Measurements from ENCODE around the gene CNTLN. TPM values are rescaled to one million over a fixed set of nuclear protein-coding genes. Genes with fewer than 3 reads are reported as not detected.
A peak's percentile ranks its signal among the peaks of the same experiment; 100 is the strongest.

CNTLN gene, protein sequence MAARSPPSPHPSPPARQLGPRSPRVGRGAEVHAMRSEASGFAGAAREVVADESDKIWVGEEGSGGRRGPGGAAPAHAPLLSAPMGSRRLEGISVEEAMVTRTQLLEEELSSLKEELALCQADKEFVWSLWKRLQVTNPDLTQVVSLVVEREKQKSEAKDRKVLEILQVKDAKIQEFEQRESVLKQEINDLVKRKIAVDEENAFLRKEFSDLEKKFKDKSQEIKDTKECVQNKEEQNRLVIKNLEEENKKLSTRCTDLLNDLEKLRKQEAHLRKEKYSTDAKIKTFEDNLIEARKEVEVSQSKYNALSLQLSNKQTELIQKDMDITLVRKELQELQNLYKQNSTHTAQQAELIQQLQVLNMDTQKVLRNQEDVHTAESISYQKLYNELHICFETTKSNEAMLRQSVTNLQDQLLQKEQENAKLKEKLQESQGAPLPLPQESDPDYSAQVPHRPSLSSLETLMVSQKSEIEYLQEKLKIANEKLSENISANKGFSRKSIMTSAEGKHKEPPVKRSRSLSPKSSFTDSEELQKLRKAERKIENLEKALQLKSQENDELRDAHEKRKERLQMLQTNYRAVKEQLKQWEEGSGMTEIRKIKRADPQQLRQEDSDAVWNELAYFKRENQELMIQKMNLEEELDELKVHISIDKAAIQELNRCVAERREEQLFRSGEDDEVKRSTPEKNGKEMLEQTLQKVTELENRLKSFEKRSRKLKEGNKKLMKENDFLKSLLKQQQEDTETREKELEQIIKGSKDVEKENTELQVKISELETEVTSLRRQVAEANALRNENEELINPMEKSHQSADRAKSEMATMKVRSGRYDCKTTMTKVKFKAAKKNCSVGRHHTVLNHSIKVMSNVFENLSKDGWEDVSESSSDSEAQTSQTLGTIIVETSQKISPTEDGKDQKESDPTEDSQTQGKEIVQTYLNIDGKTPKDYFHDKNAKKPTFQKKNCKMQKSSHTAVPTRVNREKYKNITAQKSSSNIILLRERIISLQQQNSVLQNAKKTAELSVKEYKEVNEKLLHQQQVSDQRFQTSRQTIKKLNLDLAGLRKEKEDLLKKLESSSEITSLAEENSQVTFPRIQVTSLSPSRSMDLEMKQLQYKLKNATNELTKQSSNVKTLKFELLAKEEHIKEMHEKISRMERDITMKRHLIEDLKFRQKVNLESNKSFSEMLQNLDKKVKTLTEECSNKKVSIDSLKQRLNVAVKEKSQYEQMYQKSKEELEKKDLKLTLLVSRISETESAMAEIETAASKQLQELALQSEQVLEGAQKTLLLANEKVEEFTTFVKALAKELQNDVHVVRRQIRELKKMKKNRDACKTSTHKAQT (N-terminal part only)
- total RNA-seq: 1 to 10 TPM; 1.6 to 2.0 TPM
- long read RNA-seq, partial matches to known transcripts: 2 of 2 reads
- long read RNA-seq, other reads (novel, unspliced or antisense): 0 of 2 reads

DNA sequence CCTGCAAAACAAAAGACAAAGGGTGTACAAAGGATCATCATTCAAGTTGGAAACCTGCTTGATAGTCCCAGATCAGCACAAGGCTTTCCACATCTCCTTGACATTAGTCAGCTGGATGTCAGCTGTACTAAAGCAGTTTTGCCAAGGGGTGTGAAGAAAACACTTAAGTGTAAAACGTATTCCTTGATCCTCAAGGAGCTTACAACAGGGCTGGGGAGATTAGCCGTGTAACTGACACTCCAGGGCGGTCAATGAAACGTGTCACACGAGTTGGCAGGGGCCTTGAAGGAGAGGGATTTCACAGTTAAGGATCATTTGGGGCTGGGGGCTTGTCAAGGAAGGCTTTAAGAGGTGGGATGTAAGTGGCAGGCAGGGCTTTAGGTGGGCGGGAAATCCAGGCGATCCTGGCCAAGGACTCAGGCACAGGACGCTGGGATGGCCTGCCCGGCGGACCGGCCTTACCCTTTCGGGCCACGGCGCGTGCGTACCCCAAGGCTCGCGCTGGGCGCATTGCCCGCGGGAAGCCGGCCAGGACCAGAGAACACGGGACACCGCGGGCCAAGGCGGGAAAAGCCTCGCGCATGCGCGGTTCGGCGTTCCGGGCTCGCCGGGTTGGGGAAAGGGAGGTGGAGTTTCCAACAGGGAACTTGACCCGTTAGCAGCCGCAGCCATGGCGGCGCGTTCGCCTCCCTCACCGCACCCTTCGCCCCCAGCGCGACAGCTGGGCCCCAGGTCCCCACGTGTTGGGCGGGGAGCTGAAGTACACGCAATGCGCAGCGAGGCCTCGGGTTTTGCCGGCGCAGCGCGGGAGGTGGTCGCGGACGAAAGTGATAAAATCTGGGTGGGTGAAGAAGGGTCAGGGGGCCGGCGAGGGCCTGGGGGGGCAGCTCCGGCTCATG lies at the start of gene CNTLN:
Gene CNTLN, plus strand, starts transcription at position 645 of the 899 bp plus-strand sequence. Its CDS starts 26 bp downstream, at position 671.
- DNase-seq (peak; percentile 88), ATAC-seq (peak; percentile 98)
- intact Hi-C loops (cut with DNase I, micrococcal nuclease): no loop called here

DNA sequence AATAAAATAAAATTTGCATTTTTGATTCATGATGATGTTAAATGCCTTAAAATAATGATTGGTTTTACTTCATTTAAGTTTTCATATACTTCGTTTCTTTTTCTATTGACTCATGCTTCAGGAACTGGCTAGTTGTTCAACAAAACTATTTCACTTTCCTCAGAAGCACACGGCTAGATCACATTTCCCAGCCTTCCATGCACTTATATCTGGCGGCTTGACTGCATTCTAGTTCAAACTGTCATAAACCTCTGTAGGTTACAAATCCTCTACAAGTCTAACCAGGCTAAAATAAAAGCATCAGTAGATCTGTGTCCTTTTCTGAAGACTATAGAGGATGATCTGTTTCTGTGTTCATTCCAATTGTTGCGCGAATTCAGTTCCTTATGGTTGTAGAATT lies 46.3 kb upstream of the CNTLN start:
- no peak for DNase-seq
- intact Hi-C loops (cut with DNase I, micrococcal nuclease): no loop called here
- no peak for ATAC-seq

DNA sequence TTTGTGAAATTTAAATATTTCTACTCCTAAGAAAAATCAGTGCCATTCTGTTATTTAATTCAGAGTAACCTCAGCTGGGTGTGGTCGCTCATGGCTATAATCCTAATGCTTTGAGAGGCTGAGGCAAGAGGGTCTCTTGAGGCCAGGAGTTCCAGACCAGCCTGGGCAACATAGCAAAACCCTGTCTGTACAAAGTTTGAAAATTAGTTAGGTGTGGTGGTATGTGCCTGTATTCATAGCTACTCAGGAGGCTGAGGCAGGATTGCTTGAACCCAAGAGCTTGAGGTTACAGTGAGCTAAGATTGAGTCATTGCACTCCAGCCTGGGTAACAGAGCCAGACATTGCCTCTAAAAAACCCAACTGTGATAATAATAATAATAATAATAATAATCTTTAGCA lies 44.8 kb upstream of the CNTLN start:
- DNase-seq (no peak), ATAC-seq (no peak)
- intact Hi-C loops (cut with DNase I, micrococcal nuclease): no loop called here

DNA sequence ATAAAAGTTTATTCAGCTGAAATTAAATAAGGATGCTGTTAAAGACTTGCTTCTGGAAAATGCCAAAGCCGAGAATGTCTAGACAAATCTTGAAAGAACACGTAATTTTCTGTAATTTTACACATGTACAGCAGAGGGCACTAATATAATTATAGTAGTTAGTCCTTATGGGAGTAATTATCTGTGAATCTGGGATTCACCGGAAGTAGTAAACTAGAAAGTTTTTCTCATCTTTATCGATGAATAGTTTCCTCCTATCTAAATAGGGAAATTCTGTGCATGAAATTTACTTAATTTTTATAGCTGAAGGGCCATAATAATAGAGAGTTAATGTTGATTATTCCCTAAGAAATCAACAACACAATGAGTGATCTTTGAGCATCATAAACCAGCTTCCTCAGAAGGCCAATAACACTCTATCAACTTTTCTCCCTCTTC lies 18.4 kb upstream of the CNTLN start:
- DNase-seq (no peak), ATAC-seq (peak; percentile 50)
- intact Hi-C loops (cut with DNase I, micrococcal nuclease): loop anchor here in 1 of 2 donors (5.0 kb wide), 1 partner anchor 356 kb away; no protein-coding TSS in a partner anchor

DNA sequence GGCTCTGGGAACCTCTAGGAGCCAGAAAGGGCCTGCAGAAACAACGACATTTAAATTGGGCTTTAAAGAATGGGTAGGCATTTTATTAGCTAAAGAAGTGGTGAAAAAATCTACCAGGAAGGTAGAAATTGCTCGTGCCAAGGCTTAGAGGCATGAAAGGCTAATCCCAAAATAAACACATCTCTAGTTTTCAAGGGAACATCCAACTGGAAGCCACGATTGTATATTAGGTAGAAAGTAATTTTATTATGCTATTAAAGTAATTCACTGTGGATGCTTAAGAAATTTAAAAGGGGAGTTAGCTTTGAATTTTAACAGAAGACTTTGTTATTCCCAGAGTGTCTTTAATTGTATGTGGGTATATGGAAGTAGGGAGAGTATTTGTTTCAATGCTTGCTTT lies 17.5 kb upstream of the CNTLN start:
- ATAC-seq (no peak), DNase-seq (no peak)
- intact Hi-C loops (cut with DNase I, micrococcal nuclease): loop anchor here in 1 of 2 donors (5.0 kb wide), 1 partner anchor 355 kb away; no protein-coding TSS in a partner anchor

DNA sequence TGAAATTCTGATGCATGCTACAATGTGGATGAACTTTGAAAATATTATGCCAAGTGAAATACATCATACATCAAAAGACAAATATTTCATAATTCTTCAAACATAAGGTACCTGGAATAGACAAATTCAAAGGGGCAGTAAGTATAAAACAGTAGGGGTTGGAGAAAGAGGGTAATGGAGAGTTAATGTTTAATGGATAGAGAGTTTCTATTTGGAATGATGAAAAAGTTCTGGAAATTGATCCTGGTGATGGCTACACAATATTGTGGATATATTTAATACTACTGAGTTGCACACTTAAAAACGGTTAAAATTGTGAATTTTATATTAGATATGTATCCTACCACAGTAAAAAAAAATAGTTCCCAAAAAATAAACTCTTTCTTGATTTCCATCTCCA lies 14.6 kb upstream of the CNTLN start:
- intact Hi-C loops (cut with DNase I, micrococcal nuclease): no loop called here
- no peak for ATAC-seq
- no peak for DNase-seq

DNA sequence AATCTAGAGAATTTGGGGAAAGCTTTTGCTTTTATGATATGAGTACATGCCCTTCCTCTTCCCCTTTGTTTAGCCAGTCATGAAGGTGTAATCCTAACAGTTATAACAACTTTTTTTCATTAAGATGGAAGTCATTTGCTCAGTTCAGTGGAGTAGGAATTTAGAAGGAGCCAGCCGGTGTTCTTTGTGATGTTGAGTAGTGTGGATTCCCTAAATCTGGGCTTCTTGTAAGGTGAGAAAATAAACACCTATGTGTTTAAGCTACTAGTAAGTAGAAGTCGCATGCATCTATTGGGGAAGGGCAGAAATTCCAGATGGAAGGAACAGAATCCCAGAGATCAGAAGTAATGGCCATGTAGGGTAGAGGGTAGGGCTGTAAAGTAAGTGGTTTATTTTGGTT lies 13.6 kb upstream of the CNTLN start:
- ATAC-seq (no peak), DNase-seq (no peak)
- intact Hi-C loops (cut with DNase I, micrococcal nuclease): no loop called here

DNA sequence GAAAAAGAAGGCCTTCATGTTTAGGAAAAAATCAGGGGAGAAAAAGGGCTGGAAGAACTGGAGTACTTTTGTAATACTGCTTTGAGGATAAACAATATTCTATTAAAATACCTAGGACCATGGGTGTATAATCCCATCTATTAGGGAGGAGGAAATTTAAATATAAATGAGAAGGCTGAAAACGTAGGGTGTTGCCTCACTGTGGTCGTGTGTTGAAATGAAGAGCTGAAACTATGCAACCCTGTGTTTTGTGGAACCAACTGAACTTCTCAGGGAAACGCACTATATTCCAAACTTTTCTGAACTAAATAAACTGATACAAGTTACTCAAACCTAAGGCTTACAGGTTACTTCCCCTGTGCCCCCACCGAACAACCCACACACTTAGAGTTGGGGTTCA lies 4.5 kb upstream of the CNTLN start:
- no peak for ATAC-seq
- DNase-seq: no peak
- intact Hi-C loops (cut with DNase I, micrococcal nuclease): no loop called here

DNA sequence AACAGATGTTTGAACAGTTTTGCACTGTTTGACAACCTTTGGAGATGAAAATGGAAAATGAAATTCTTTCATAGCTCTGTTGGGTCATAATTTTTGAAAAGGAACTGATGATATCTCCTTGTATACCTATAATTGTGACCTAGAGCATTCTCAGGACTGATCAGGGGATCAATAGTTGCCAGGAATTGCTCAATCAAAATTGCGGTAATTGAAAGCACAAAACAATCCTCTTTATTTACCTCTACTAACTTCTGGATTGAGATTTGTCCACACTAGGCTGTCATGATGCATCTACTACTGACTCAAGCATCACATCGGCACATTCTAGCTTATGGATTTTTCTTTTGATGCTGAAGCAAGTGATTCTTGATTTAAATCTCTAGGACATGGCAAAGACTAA lies 4.1 kb upstream of the CNTLN start:
- ATAC-seq (no peak), DNase-seq (no peak)
- intact Hi-C loops (cut with DNase I, micrococcal nuclease): no loop called here

DNA sequence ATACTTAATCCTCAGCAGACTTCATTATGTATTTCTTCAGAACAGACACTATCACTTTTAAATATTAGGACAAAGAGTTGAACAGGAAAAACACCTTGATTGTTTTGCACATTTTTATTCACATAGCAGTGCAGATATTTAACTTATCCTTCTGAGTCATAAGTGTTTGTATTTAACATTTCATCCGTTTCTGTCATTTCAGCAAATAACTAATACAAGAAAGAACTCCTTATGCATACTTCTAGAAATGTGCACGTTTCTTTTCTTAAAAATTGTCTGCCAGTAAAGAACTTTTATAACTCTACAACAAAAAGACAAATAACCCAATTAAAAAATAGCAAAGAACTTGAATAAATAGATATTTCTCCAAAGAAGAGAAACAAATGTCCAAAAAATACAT lies 3.3 kb upstream of the CNTLN start:
- DNase-seq (no peak), ATAC-seq (no peak)
- intact Hi-C loops (cut with DNase I, micrococcal nuclease): no loop called here

DNA sequence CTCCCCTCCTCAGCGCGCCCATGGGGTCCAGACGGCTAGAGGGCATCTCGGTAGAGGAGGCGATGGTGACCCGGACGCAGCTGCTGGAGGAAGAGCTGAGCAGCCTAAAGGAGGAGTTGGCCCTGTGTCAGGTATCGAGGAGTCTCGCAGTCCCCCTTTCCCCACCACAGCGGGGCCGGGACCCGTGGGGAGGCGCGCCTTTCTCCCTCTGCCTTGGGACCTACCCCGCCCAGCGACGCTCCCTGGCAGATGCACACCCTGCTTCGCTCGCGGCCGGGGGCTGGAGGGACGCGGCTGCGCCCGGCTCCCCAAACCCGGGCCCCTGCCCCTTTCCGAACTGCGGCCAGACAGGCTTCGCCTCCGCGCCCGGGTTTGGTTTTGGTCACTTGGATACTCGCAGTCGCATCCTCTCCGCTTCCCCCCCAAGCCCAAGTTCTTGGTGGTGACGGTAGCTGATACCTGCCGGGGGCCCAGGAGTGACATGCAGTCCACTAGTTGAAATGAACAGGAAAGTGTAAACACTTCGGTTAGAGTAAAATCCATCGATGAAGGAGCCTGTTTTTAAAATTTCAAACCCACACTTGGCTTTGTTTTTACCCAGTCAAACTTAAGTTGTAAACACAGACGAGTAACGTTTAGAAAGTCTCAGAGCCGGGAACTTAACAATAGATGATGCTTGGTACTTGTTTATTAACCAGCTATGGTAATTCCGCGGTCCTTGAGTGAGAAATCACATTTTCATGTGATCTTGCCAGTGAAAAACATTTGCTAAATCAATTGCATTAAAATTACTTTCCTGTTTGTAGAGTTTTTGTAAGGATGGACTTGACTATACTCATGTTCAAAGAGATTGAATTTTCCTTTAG lies 688 bp downstream of the CNTLN start:
- intact Hi-C loops (cut with DNase I, micrococcal nuclease): no loop called here
- peak; percentile 61 for ATAC-seq
- DNase-seq: peak; percentile 31 to 40

DNA sequence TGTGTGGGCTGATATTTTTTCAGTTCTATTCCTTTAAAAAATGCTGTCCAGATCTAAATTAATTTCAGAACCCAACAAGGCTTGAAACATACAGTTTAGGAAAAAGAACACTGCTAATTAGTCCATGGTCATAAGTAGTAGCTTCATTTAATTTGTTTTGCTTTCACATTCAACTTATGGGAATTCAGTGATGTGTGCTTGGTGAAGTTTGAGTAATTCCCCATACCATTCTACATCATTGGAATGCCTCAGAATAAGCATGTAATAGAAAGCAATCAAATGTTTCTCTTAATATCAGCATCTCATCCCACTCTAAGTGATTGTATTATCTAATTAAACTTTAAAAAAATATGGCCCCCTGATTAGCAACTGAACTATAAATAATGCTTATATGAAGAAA lies 2.7 kb downstream of the CNTLN start:
- no peak for DNase-seq
- ATAC-seq: no peak
- intact Hi-C loops (cut with DNase I, micrococcal nuclease): no loop called here

DNA sequence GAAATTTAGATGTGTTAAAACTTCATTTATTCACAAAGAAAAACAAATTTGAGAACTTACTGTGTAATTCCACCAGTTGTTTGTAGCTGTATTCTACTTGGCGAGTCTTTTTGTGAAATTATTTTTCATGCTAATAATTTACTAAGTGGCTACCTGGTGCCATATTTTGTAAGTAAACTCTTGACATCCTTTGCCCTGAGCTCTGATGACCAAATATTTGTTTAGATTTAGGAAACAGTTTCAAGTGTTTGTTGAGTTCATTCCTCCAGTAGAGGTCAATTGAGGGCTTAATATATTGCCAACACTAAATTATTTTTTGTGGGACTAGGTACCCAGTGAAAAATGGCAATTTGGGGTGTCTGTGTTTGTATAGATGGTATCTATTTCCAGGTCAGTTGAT lies 3.7 kb downstream of the CNTLN start:
- intact Hi-C loops (cut with DNase I, micrococcal nuclease): no loop called here
- DNase-seq: no peak
- ATAC-seq: no peak

DNA sequence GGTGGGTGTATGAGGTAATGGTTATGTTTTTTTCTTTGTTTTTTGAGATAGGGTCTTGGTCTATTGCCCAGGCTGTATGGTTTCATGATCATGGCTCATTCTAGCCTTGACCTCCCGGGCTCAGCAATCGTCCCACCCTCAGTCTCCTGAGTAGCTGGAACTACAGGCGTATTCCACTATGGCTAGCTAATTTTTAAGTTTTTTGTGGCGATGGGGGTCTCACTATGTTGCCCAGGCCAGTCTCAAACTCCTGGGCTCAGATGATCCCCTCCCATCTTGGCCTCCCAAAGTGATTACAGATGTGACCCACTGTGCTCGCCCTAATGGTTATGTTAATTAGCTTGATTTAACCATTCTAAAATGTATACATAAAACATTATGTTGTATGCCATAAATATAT lies 5.6 kb downstream of the CNTLN start:
- no peak for ATAC-seq
- DNase-seq: no peak
- intact Hi-C loops (cut with DNase I, micrococcal nuclease): no loop called here

DNA sequence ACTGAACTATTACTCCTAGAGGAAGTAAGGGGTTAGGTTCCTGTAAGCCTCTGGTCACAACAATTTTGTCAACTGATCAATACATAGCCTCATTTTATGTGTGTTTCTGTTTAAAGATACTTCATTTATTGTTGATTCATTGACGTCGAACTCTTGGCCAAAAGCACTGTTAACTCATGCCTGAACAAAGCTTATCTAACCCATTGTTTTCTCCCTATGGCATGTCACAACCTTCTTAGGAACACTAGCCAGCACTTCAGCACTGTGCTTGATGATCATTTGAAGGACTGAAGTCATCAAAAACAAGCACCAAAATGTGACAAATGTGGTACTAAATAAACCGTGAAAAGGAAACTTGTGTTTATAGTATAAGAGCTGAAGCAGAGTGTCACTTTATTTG lies 13.5 kb downstream of the CNTLN start:
- intact Hi-C loops (cut with DNase I, micrococcal nuclease): no loop called here
- DNase-seq (no peak), ATAC-seq (no peak)

DNA sequence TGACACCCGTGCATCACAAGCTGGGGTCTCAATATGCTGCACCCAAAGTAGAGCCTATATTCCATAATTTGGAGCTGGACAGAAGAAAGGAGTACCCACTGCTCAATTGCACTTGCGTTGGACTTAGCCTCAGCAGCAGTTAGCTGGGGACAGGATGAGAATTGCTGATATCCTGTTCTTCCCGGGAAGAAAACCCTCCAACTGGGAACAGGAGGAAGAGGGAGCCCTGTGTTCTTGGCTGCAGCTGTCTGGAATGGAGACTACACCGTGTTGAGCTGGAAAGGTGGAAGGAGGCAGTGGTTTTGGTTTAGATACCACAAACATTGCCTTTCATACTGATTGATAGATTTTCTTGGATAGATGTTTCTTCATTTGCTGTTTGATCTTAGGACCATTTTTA lies 24.6 kb downstream of the CNTLN start:
- DNase-seq: no peak
- intact Hi-C loops (cut with DNase I, micrococcal nuclease): no loop called here
- ATAC-seq: no peak

DNA sequence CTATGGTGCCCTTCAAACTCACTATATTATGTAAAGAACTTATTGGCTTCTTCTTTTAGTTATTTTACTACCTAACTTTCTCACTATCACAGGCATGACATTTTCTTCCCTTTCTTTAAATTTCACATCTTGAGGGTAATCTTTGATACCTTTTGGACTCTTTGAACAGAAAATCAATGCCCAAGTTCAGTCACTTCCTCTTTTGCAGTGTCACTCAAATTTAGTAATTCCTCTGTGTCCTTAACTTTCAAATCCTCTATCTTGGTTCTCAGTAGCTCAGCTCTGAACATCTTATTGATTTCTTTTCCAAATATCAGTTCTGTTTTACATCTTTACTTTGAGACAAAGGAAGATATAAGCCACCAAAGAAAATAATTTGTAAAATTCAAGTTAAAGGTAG lies 25.5 kb downstream of the CNTLN start:
- no peak for DNase-seq
- intact Hi-C loops (cut with DNase I, micrococcal nuclease): no loop called here
- no peak for ATAC-seq
